ENCODE measurements around the gene AFG3L2. TPM values are rescaled to one million over a fixed set of nuclear protein-coding genes. Genes with fewer than 3 reads are reported as not detected.

Gene AFG3L2
- total and polyA plus RNA-seq, 2 experiments from 2014 or later, result 50.3 to 105 TPM

DNA sequence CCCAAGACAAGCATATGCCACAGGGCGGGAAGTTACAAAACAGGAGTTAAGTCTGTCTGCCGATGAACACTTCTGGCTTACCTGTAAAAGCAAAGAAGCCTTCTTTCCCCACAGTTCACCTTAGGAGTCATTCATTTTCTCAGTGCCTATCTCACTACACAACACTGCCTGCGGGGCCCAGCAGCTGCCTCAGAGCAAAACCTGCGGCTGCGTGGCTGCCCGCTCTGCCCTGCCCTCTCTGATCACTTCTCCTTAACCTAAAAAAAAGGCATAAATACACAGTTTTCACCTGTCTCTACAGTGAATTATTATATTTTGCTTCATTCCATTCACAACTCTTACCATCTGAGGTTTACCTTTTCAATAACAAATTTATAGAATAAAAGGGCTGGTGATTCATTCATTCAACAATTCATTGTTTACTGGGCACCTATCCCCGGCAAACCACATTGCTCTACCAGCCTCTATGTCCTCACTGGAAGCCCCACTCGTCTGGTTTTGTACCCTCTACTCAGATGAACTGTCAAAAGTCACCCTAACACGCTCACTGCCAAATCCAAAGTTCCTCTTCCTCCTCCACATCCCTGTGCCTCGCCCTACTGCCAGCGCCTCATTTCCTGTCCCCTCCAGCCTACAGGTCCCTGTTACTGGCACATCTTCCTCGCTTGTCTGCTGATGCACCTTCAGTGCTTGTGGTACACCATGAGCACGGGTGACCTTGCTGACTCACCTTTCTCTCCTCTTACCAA, 31.4 kb downstream of the AFG3L2 start:
- Mint-ChIP-seq H3K9me3 (no peaks in the 10 kb centered on the region), H3K27ac (peak overlapping the region; percentile 22; the same call in 1 of the 2 replicates), H3K27me3 (ENCODE audit: insufficient read depth, low read depth, poor library complexity) (peaks cover 4% of the 10 kb centered on the region), H3K4me3 (no peak overlapping the region), H3K4me1 (no peaks in the 10 kb centered on the region), H3K36me3 (ENCODE audit: low read depth) (peaks cover 89% of the 10 kb centered on the region)
- Histone ChIP-seq H3K27me3 (ENCODE audit: insufficient read depth) (no peaks in the 10 kb centered on the region), H4K20me1 (replicated peaks; ENCODE audit: insufficient read depth) (peaks cover 3% of the 10 kb centered on the region), H3F3A (replicated peaks; ENCODE audit: low read depth) (no peaks in the 10 kb centered on the region), H3K4me3 (no peak overlapping the region), H3K4me2 (no peak overlapping the region), H3K79me2 (replicated peaks; ENCODE audit: insufficient read depth) (no peaks in the 10 kb centered on the region), H3K4me1 (ENCODE audit: insufficient read depth) (no peaks in the 10 kb centered on the region), H3K9me2 (ENCODE audit: insufficient read depth) (no peaks in the 10 kb centered on the region), H3K36me3 (ENCODE audit: insufficient read depth) (peaks cover 18% of the 10 kb centered on the region), H2AFZ (no peak overlapping the region), H3K27ac (ENCODE audit: low read depth) (peak overlapping the region; percentile 66; the same call in 1 of the 2 replicates)
- DNase-seq (ENCODE audit: low spot score) (no peak), ATAC-seq (no peak)
- TF ChIP-seq, protein P1, sequence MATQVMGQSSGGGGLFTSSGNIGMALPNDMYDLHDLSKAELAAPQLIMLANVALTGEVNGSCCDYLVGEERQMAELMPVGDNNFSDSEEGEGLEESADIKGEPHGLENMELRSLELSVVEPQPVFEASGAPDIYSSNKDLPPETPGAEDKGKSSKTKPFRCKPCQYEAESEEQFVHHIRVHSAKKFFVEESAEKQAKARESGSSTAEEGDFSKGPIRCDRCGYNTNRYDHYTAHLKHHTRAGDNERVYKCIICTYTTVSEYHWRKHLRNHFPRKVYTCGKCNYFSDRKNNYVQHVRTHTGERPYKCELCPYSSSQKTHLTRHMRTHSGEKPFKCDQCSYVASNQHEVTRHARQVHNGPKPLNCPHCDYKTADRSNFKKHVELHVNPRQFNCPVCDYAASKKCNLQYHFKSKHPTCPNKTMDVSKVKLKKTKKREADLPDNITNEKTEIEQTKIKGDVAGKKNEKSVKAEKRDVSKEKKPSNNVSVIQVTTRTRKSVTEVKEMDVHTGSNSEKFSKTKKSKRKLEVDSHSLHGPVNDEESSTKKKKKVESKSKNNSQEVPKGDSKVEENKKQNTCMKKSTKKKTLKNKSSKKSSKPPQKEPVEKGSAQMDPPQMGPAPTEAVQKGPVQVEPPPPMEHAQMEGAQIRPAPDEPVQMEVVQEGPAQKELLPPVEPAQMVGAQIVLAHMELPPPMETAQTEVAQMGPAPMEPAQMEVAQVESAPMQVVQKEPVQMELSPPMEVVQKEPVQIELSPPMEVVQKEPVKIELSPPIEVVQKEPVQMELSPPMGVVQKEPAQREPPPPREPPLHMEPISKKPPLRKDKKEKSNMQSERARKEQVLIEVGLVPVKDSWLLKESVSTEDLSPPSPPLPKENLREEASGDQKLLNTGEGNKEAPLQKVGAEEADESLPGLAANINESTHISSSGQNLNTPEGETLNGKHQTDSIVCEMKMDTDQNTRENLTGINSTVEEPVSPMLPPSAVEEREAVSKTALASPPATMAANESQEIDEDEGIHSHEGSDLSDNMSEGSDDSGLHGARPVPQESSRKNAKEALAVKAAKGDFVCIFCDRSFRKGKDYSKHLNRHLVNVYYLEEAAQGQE (IDR thresholded peaks at IDR 0.05; ENCODE audit: unreplicated experiment), result no peak
- TF ChIP-seq, protein P2, sequence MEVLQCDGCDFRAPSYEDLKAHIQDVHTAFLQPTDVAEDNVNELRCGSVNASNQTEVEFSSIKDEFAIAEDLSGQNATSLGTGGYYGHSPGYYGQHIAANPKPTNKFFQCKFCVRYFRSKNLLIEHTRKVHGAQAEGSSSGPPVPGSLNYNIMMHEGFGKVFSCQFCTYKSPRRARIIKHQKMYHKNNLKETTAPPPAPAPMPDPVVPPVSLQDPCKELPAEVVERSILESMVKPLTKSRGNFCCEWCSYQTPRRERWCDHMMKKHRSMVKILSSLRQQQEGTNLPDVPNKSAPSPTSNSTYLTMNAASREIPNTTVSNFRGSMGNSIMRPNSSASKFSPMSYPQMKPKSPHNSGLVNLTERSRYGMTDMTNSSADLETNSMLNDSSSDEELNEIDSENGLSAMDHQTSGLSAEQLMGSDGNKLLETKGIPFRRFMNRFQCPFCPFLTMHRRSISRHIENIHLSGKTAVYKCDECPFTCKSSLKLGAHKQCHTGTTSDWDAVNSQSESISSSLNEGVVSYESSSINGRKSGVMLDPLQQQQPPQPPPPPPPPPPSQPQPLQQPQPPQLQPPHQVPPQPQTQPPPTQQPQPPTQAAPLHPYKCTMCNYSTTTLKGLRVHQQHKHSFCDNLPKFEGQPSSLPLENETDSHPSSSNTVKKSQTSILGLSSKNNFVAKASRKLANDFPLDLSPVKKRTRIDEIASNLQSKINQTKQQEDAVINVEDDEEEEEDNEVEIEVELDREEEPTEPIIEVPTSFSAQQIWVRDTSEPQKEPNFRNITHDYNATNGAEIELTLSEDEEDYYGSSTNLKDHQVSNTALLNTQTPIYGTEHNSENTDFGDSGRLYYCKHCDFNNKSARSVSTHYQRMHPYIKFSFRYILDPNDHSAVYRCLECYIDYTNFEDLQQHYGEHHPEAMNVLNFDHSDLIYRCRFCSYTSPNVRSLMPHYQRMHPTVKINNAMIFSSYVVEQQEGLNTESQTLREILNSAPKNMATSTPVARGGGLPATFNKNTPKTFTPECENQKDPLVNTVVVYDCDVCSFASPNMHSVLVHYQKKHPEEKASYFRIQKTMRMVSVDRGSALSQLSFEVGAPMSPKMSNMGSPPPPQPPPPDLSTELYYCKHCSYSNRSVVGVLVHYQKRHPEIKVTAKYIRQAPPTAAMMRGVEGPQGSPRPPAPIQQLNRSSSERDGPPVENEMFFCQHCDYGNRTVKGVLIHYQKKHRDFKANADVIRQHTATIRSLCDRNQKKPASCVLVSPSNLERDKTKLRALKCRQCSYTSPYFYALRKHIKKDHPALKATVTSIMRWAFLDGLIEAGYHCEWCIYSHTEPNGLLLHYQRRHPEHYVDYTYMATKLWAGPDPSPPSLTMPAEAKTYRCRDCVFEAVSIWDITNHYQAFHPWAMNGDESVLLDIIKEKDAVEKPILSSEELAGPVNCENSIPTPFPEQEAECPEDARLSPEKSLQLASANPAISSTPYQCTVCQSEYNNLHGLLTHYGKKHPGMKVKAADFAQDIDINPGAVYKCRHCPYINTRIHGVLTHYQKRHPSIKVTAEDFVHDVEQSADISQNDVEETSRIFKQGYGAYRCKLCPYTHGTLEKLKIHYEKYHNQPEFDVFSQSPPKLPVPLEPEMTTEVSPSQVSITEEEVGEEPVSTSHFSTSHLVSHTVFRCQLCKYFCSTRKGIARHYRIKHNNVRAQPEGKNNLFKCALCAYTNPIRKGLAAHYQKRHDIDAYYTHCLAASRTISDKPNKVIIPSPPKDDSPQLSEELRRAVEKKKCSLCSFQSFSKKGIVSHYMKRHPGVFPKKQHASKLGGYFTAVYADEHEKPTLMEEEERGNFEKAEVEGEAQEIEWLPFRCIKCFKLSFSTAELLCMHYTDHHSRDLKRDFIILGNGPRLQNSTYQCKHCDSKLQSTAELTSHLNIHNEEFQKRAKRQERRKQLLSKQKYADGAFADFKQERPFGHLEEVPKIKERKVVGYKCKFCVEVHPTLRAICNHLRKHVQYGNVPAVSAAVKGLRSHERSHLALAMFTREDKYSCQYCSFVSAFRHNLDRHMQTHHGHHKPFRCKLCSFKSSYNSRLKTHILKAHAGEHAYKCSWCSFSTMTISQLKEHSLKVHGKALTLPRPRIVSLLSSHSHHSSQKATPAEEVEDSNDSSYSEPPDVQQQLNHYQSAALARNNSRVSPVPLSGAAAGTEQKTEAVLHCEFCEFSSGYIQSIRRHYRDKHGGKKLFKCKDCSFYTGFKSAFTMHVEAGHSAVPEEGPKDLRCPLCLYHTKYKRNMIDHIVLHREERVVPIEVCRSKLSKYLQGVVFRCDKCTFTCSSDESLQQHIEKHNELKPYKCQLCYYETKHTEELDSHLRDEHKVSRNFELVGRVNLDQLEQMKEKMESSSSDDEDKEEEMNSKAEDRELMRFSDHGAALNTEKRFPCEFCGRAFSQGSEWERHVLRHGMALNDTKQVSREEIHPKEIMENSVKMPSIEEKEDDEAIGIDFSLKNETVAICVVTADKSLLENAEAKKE (CRISPR knock-in tag; IDR thresholded peaks at IDR 0.05), result no peak
- TF ChIP-seq ZNF331 (CRISPR knock-in tag; IDR thresholded peaks at IDR 0.05; ENCODE audit: low read depth), result no peak
